ENCODE data around the gene SLC5A12.

GRCh38 chr11:26665036-26665435 lies 56.8 kb downstream of the SLC5A12 start:
- TF ChIP-seq CTCF (conservative IDR thresholded peaks at IDR 0.05; ENCODE audit: low read depth, low read length) = no peak
- TF ChIP-seq CEBPB (IDR thresholded peaks at IDR 0.05; ENCODE audit: low read depth, low read length) = no peak
- no peak for TF ChIP-seq SMC3 (IDR thresholded peaks at IDR 0.05; ENCODE audit: low read depth, low read length)
- TF ChIP-seq BHLHE40 (IDR thresholded peaks at IDR 0.05; ENCODE audit: low read depth, low read length) = no peak

All from IMR-90 (cell line).